Measurements from ENCODE around the gene ATP2C2.

The ATP2C2 gene

GRCh38 chr16:84371553-84371865, 3.2 kb downstream of the ATP2C2 start:
- no peak for ATAC-seq
- TF ChIP-seq PATZ1 (CRISPR knock-in tag; IDR thresholded peaks at IDR 0.05; ENCODE audit: borderline replicate concordance) (no peak), SNAI2 (CRISPR knock-in tag; IDR thresholded peaks at IDR 0.05) (no peak), TSHZ2 (CRISPR knock-in tag; IDR thresholded peaks at IDR 0.05) (no peak), ZNF565 (CRISPR knock-in tag; conservative IDR thresholded peaks at IDR 0.05; ENCODE audit: low read depth) (no peak), ESRRG (CRISPR knock-in tag; IDR thresholded peaks at IDR 0.05) (no peak), ZC3H10 (CRISPR knock-in tag; IDR thresholded peaks at IDR 0.05) (no peak), ZNF70 (CRISPR knock-in tag; IDR thresholded peaks at IDR 0.05) (no peak)

- TF ChIP-seq RARB (CRISPR knock-in tag; IDR thresholded peaks at IDR 0.05) (no peak), CSRNP3 (CRISPR knock-in tag; IDR thresholded peaks at IDR 0.05) (no peak), ZC3H10 (CRISPR knock-in tag; IDR thresholded peaks at IDR 0.05) (no peak), BACH2 (CRISPR knock-in tag; IDR thresholded peaks at IDR 0.05; ENCODE audit: borderline replicate concordance) (no peak), SNAI2 (CRISPR knock-in tag; IDR thresholded peaks at IDR 0.05) (no peak), ZNF8 (CRISPR knock-in tag; IDR thresholded peaks at IDR 0.05) (no peak), ZFP3 (CRISPR knock-in tag; IDR thresholded peaks at IDR 0.05) (no peak), POU6F1 (CRISPR knock-in tag; IDR thresholded peaks at IDR 0.05; ENCODE audit: borderline replicate concordance, low read depth) (no peak), TCF4 (CRISPR knock-in tag; IDR thresholded peaks at IDR 0.05; ENCODE audit: borderline replicate concordance) (no peak), ARNTL (CRISPR knock-in tag; IDR thresholded peaks at IDR 0.05; ENCODE audit: borderline replicate concordance, low read depth) (no peak), TSHZ2 (CRISPR knock-in tag; IDR thresholded peaks at IDR 0.05) (no peak), ZNF70 (CRISPR knock-in tag; IDR thresholded peaks at IDR 0.05) (no peak), ESRRG (CRISPR knock-in tag; IDR thresholded peaks at IDR 0.05) (no peak), OSR1 (CRISPR knock-in tag; IDR thresholded peaks at IDR 0.05) (no peak), CSDC2 (CRISPR knock-in tag; IDR thresholded peaks at IDR 0.05) (no peak), PATZ1 (CRISPR knock-in tag; IDR thresholded peaks at IDR 0.05; ENCODE audit: borderline replicate concordance) (no peak)
- no peak for ATAC-seq
Observed at GRCh38 chr16:84373907-84374489, 5.7 kb downstream of the ATP2C2 start.
